PFSK-1 (cell line): ENCODE data around the gene ANKDD1B. TPM values are rescaled to one million over a fixed set of nuclear protein-coding genes. Genes with fewer than 3 reads are reported as not detected.

Experiments used
- FOXP2 ChIP-seq: optimal IDR thresholded peaks from 2 replicates; pipeline ENCODE3; 2011; ENCODE audit warnings: borderline replicate concordance, control low read depth, inconsistent platforms; ENCODE audit not compliant: insufficient read depth; ENCODE audit errors: extremely low read length, extremely low read depth
- POLR2AphosphoS5 ChIP-seq: IDR thresholded peaks from 2 replicates; pipeline ENCODE4 v1.6.1; 2012; ENCODE audit warnings: low read depth, mild to moderate bottlenecking, control low read depth, low read length, moderate library complexity
- SIN3A ChIP-seq: IDR thresholded peaks from 2 replicates; pipeline ENCODE4 v1.6.1; 2012; ENCODE audit warnings: mild to moderate bottlenecking, low read length, moderate library complexity, borderline replicate concordance; ENCODE audit not compliant: insufficient read depth
- TAF1 ChIP-seq: IDR thresholded peaks from 2 replicates; pipeline ENCODE4 v1.6.1; 2012; ENCODE audit warnings: low read length, control low read depth, borderline replicate concordance; ENCODE audit not compliant: insufficient read depth
- polyA plus RNA-seq: library from polyadenylated mRNA; unstranded; fragments of >200 nt; gene quantifications from one replicate; pipeline ENCODE4 v1.2.1, GENCODE V29; 2012; ENCODE audit warnings: low read depth, missing spikeins; ENCODE audit not compliant: insufficient read length
- TF ChIP-seq, protein P1 (sequence below), 2 experiments: IDR thresholded peaks; 2 replicates each; pipeline versions ENCODE4 v1.6.1 to v1.8.0; 2011 to 2012; ENCODE audit warnings: low read depth in 2 of 2, low read length in 2 of 2, control low read depth in 1 of 2, inconsistent platforms in 1 of 2, mild to moderate bottlenecking in 1 of 2, moderate library complexity in 1 of 2; ENCODE audit not compliant: insufficient read depth in 1 of 2

The ANKDD1B gene
- polyA plus RNA-seq, result not detected

DNA sequence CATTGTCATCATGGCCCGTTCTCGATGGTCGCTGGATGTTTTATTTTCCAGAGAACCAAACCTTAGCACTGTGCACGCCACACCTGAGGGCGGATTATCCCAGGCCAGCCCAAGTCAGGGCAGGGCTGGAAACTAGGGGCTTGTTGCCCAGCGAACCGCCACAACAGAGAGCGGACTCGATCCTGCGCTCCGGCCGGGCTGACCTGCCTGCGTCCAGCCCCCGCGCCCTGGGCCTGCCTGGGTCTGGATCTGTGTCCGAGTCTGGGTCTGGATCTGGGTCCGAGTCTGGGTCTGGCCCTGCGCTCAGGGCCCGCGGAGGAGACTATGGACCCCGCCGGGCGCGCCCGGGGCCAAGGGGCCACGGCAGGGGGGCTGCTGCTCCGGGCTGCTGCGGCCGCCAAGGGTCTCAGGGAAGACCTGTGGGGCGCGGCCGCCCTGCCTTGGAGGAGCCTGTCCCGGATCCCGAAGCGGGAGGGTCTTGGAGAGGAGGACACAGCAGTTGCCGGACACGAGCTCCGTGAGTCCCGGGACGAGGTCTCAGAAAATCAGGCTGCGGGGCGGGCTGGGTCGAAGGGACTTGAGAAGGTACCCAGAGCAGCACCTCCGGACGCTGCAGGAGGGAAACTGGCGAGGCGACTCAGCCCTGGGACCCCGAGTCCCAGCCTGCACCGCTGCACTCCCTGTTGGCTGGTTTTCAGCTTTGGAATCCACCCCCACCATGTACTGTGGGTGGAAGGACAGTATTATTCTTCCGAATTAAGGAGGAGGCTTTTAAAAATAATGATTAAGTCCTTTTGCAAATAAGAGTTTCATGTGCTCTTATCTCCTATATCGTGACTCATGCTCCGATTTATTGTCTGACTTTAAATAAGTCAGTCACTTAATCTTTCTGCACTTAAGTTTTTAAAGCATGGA is at the start of gene ANKDD1B:
Gene ANKDD1B, plus strand, starts transcription at position 143 of the 915 bp plus-strand sequence. Its CDS starts 182 bp downstream, at position 325.
- TF ChIP-seq POLR2AphosphoS5, result no peak
- TF ChIP-seq FOXP2, result no peak
- TF ChIP-seq, protein P1, sequence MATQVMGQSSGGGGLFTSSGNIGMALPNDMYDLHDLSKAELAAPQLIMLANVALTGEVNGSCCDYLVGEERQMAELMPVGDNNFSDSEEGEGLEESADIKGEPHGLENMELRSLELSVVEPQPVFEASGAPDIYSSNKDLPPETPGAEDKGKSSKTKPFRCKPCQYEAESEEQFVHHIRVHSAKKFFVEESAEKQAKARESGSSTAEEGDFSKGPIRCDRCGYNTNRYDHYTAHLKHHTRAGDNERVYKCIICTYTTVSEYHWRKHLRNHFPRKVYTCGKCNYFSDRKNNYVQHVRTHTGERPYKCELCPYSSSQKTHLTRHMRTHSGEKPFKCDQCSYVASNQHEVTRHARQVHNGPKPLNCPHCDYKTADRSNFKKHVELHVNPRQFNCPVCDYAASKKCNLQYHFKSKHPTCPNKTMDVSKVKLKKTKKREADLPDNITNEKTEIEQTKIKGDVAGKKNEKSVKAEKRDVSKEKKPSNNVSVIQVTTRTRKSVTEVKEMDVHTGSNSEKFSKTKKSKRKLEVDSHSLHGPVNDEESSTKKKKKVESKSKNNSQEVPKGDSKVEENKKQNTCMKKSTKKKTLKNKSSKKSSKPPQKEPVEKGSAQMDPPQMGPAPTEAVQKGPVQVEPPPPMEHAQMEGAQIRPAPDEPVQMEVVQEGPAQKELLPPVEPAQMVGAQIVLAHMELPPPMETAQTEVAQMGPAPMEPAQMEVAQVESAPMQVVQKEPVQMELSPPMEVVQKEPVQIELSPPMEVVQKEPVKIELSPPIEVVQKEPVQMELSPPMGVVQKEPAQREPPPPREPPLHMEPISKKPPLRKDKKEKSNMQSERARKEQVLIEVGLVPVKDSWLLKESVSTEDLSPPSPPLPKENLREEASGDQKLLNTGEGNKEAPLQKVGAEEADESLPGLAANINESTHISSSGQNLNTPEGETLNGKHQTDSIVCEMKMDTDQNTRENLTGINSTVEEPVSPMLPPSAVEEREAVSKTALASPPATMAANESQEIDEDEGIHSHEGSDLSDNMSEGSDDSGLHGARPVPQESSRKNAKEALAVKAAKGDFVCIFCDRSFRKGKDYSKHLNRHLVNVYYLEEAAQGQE (IDR thresholded peaks at IDR 0.05; ENCODE audit: insufficient read depth in 1 of 2, low read depth in 2 of 2, low read length in 2 of 2), result no peak
- no peak for TF ChIP-seq TAF1
- TF ChIP-seq SIN3A, result no peak

- TF ChIP-seq, protein P1 (IDR thresholded peaks at IDR 0.05; ENCODE audit: insufficient read depth in 1 of 2, low read depth in 2 of 2, low read length in 2 of 2), result no peak
- TF ChIP-seq POLR2AphosphoS5, result no peak
- no peak for TF ChIP-seq FOXP2
- TF ChIP-seq SIN3A, result no peak
- no peak for TF ChIP-seq TAF1
Measured at GRCh38 chr5:75566710-75567309, 44.4 kb upstream of the ANKDD1B start.

GRCh38 chr5:75567710-75568109 is 43.5 kb upstream of the ANKDD1B start:
- TF ChIP-seq FOXP2 (no peak), POLR2AphosphoS5 (no peak), SIN3A (no peak), TAF1 (no peak)
- TF ChIP-seq, protein P1 (IDR thresholded peaks at IDR 0.05; ENCODE audit: insufficient read depth in 1 of 2, low read depth in 2 of 2, low read length in 2 of 2), result no peak

DNA sequence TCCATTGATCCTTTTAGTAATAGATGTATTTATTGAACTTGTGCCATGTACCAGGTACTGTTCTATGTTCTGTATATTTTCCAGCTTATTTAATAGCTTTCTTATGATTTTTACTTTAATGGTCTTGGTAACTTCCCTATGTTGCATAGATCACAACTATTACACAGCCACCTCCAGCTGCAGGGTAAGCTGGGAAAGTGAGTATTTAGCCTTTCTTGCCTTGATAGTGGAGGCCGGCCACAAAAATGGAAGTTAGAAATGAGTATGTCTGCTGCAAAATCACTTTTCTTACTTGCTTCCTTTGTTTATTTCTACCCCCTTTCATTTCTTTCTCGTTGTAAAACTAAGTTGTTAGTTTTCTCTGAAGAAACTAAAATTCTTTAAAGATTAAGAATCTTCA is 43.1 kb upstream of the ANKDD1B start:
- TF ChIP-seq SIN3A (no peak), TAF1 (no peak), FOXP2 (no peak), POLR2AphosphoS5 (no peak)
- TF ChIP-seq, protein P1 (IDR thresholded peaks at IDR 0.05; ENCODE audit: insufficient read depth in 1 of 2, low read depth in 2 of 2, low read length in 2 of 2), result no peak
